Gastroesophageal sphincter (tissue), 4 donors: ENCODE results near the gene GJA10. TPM values are rescaled to one million over a fixed set of nuclear protein-coding genes. Genes with fewer than 3 reads are reported as not detected.

Experiments used
- ATAC-seq: fragments of 150-250 bp; one replicate; pipeline ENCODE4 v1.9.1; 2016; ENCODE audit warnings: mild to moderate bottlenecking, moderate library complexity
- H3K27ac ChIP-seq, 4 donors: fragments of 200-600 bp; sonication (generic) in 3 of 4; 1 replicate in 3 of 4; 2 replicates in 1 of 4; pipeline ENCODE4 v1.5.1; 2016 to 2019
- H3K27me3 ChIP-seq: fragments of 200-600 bp; sonication (generic); one replicate; pipeline ENCODE4 v1.5.1; 2019
- H3K36me3 ChIP-seq, 2 donors: fragments of 200-600 bp; sonication (generic); one replicate each; pipeline ENCODE4 v1.5.1; 2019; ENCODE audit warnings: control low read depth in 1 of 2
- H3K4me1 ChIP-seq, 3 donors: fragments of 200-600 bp; sonication (generic); 1 replicate in 2 of 3; 2 replicates in 1 of 3; pipeline ENCODE4 v1.5.1; 2016 to 2019; ENCODE audit warnings: control low read depth in 2 of 3
- H3K4me3 ChIP-seq, 2 donors: fragments of 200-600 bp; sonication (generic); one replicate each; pipeline ENCODE4 v1.5.1; 2019; ENCODE audit warnings: mild to moderate bottlenecking in 1 of 2, moderate library complexity in 1 of 2
- H3K9me3 ChIP-seq, 3 donors: fragments of 200-600 bp; sonication (generic); one replicate each; pipeline ENCODE4 v1.5.1; 2017 to 2019; ENCODE audit warnings: control low read depth in 2 of 3
- EP300 ChIP-seq: sonication (generic); formaldehyde crosslinking; IDR thresholded peaks from one replicate; pipeline ENCODE4 v1.6.1; 2017; ENCODE audit warnings: antibody characterized with exemption, mild to moderate bottlenecking
- POLR2A ChIP-seq, 2 donors: fragments of 450-650 bp; IDR thresholded peaks; one replicate each; pipeline ENCODE4 v1.6.1; 2017; ENCODE audit warnings: antibody characterized with exemption in 2 of 2, mild to moderate bottlenecking in 2 of 2, moderate library complexity in 1 of 2
- POLR2AphosphoS5 ChIP-seq: sonication (generic); formaldehyde crosslinking; IDR thresholded peaks from one replicate; pipeline ENCODE4 v1.6.1; 2017; ENCODE audit warnings: antibody characterized with exemption
- WGBS, 2 donors: methylation state at CpG; one replicate each; pipeline ENCODE4 v1.1.5; 2018; ENCODE audit warnings: low coverage in 1 of 2; 5-methylcytosine and 5-hydroxymethylcytosine counted together
- small RNA-seq, 4 donors: library from RNA; depleted of rRNA; stranded (forward); fragments of <200 nt; gene quantifications; one replicate each; pipeline ENCODE3, GENCODE V24; 2016
- total RNA-seq, 4 donors: library from RNA; depleted of rRNA; stranded (reverse); fragments of >200 nt; gene quantifications; one replicate each; pipeline ENCODE4 v1.1.0, GENCODE V29; 2016
- TF ChIP-seq, protein P1 (sequence below), 4 experiments: fragments of 200-600 bp in 2 of 4; fragments of 450-650 bp in 2 of 4; sonication (generic) in 1 of 4; IDR thresholded peaks; one replicate each; pipeline ENCODE4 v1.5.1; 2017 to 2019; ENCODE audit warnings: antibody characterized with exemption in 4 of 4, mild to moderate bottlenecking in 2 of 4, moderate library complexity in 2 of 4

GJA10 gene
- total RNA-seq, 4 donors from 2014 or later: not detected

DNA sequence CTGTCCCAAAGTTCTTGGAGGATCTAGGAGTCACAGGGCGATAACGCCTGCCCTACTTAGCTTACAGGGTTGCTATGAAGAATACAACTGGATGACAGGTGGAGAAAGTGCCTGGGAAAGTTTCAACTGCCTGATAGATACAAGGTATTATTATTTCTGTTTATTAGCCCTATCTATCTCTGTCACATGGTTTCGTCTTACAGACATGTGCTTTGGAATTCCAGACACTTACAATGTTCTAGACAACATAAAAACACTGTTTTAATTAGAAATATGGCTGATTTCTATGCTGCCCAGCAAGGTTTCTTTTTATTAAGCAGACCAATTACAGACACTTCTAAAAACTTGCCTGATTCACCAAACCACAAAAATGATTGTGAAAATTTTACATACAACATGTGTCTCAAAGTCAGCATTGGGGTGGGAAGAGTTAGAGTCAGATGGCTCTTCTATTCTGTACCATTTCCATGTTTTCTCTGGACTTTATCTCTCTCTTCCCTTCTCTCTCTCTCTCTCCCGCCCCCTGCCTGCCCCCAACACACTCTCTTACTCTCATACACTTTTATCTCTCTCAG, 50.0 kb downstream of the GJA10 start:
- H3K4me3 ChIP-seq: no peak overlapping the region
- no peak for TF ChIP-seq POLR2A (IDR thresholded peaks at IDR 0.05)
- TF ChIP-seq, protein P1, sequence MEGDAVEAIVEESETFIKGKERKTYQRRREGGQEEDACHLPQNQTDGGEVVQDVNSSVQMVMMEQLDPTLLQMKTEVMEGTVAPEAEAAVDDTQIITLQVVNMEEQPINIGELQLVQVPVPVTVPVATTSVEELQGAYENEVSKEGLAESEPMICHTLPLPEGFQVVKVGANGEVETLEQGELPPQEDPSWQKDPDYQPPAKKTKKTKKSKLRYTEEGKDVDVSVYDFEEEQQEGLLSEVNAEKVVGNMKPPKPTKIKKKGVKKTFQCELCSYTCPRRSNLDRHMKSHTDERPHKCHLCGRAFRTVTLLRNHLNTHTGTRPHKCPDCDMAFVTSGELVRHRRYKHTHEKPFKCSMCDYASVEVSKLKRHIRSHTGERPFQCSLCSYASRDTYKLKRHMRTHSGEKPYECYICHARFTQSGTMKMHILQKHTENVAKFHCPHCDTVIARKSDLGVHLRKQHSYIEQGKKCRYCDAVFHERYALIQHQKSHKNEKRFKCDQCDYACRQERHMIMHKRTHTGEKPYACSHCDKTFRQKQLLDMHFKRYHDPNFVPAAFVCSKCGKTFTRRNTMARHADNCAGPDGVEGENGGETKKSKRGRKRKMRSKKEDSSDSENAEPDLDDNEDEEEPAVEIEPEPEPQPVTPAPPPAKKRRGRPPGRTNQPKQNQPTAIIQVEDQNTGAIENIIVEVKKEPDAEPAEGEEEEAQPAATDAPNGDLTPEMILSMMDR (IDR thresholded peaks at IDR 0.05): no peak
- TF ChIP-seq POLR2AphosphoS5: no peak
- TF ChIP-seq EP300: no peak
- H3K27ac ChIP-seq: no peak overlapping the region
- WGBS, 2 donors: 94% methylated on average over 2 to 4 of the region's 4 CpGs
- H3K36me3 ChIP-seq: no peaks in the 10 kb centered on the region
- H3K27me3 ChIP-seq: no peaks in the 10 kb centered on the region
- ATAC-seq: no peak
- no peaks in the 10 kb centered on the region for H3K9me3 ChIP-seq
- peaks cover 0 to 26% (median 10%) of the 10 kb centered on the region in 3 donors for H3K4me1 ChIP-seq

DNA sequence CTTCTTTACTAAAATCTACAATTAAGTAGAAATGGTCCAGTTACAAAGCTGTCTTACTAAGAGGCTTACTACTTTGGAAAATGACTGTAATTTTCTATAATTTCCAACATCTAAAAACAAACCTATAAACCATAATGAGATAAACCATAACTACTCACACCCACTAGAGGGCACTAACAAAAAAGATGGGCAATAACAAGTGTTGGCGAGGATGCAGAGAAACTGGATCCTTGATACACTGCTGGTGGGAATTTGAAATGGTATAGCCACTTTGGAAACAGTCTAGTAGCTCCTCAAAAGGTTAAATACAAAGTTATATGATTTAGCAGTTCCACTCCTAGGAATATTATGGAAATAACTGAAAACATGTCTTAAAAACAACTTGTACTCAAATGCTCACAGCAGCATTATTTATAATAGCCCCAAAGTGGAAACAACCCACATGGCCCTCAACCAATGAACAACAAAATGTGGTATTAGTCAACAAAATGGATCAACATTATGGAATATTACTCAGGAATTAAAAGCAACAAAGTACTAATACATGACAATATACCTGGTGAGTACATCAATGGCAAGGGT, 50.6 kb downstream of the GJA10 start:
- WGBS, 2 donors: 88% methylated on average over 1 of the region's 1 CpG
- ATAC-seq: no peak
- H3K27me3 ChIP-seq: no peaks in the 10 kb centered on the region
- peaks cover 0 to 6% of the 10 kb centered on the region in 2 donors for H3K36me3 ChIP-seq
- H3K27ac ChIP-seq: no peak overlapping the region
- H3K4me3 ChIP-seq: no peak overlapping the region
- no peak for TF ChIP-seq POLR2AphosphoS5
- TF ChIP-seq, protein P1 (IDR thresholded peaks at IDR 0.05): peak in 2 of 4 experiments; percentile 16 to 36
- no peaks in the 10 kb centered on the region for H3K9me3 ChIP-seq
- peaks cover 0 to 26% (median 10%) of the 10 kb centered on the region in 3 donors for H3K4me1 ChIP-seq

Small RNAs within 50 kb of the gene (small RNA-seq; reads per million reads assigned to genes)
- gene RF00019: 0 reads per million in 4 donors

Other genes with a start within 250 kb of the GJA10 start
- gene MDN1, start 74.7 kb upstream of the GJA10 start, total RNA-seq: 10 to 100 TPM; 21.3 to 30.4 (median 24.1) TPM
- 10 to 100 TPM; 14.1 to 26.6 (median 20.4) TPM for gene CASP8AP2, start 64.6 kb upstream of the GJA10 start, total RNA-seq